Ammon's horn (tissue), 1 donor: ENCODE measurements around the gene ABCA2.

Source experiments
- DNase-seq: peaks from one replicate; pipeline ENCODE4 v3.0.0-alpha.2; 2016; ENCODE audit warnings: low spot score

ABCA2 gene

DNA sequence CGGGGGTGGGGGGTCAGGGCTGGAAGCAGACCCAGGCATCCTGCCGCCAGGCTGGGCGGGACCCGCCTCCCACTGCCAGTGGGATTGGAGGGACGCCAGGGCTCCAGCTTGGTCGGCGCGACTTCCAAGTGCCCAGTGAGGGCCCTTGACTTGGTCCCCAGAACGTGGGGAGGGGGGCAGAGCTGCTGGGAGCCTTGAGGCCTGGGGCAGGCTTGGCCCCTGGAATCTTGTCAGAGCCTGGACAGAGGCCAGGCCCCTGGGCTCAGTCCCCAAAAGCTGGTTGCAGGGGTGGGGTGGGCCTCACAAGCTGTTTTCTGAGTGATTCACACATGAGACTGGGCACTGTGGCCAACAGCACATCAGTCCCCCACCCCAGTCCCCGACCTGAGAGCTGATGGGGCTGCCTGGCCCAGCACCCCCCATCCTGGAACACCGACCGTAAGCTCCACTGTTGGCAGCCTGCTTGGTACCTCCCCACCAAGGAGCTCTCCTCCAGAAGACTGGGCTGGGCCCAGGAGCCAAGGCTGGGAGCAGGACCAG is 32.2 kb downstream of the ABCA2 start:
- DNase-seq = no peak

DNA sequence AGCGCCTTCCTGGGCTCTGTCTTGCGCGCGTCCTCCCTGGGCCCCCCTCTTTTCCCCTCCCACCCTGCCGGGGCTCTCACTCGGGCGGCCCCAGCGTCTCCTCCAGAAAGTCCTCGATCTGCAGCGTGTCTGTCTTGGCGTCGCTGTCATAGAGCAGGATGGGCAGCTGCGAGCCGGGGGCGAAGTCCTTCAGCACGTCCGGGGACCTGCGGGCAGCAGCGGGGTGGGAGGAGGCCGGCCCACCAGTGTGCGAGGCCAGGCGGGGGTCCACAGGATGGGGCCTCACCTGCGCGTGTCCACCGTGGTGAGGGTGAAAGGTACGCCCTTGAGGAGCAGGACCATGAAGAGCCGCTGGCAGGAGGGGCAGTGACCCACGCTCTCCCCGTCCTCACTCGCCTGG is 32.7 kb downstream of the ABCA2 start:
- no peak for DNase-seq

DNA sequence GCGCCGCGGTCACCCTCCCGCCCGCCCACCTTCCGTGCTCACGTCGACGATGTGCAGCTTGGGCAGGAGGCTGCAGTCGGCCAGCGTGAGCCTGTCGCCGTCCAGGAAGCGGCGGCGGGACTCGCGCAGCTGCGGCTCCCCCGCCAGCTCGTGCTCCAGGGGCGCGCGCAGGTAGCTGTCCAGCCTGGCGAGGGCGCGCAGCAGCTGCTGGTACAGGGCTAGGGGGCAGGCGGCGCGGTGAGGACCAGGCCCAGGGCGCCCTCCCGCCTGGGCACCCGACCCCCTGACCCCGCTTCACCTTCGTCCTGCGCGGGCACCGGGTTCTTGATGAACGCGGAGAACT is 33.2 kb downstream of the ABCA2 start:
- no peak for DNase-seq

DNA sequence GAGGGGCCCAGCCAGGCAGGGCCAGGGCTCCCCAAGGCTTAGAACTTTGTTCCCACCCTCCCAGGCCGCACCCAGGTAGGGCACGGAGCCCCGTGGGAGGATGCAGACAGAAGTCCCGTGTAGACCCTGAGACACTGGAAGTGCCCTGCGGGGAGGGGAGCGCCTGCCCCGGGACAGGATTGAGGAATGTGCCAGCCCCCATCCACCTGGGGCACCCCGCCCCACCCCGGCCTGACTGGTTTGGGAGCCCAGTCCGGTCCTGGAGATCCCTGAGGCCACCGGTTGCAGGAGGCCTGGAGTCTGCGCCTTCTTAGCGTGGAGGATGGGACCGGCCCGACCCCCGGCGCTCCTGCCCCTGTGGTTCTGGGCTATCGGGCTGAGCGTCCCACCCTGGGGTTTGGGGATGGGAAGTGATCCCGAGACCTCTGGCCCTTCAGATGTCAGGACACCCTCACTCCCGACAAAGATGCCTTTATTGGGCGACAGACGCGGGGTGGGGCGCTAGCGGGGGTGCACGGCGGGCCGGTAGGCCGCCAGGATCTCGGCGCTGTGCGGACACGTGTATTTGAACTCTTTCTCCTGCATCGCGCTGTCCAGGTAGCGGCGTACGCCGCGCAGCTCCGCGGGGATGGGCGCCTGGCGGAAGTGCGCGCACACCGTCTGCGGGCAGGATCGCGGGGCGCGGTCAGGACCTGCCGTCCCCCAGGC is 33.7 kb downstream of the ABCA2 start:
- DNase-seq = no peak

GRCh38 chr9:136992819-136993369 is 35.1 kb downstream of the ABCA2 start:
- no peak for DNase-seq

DNA sequence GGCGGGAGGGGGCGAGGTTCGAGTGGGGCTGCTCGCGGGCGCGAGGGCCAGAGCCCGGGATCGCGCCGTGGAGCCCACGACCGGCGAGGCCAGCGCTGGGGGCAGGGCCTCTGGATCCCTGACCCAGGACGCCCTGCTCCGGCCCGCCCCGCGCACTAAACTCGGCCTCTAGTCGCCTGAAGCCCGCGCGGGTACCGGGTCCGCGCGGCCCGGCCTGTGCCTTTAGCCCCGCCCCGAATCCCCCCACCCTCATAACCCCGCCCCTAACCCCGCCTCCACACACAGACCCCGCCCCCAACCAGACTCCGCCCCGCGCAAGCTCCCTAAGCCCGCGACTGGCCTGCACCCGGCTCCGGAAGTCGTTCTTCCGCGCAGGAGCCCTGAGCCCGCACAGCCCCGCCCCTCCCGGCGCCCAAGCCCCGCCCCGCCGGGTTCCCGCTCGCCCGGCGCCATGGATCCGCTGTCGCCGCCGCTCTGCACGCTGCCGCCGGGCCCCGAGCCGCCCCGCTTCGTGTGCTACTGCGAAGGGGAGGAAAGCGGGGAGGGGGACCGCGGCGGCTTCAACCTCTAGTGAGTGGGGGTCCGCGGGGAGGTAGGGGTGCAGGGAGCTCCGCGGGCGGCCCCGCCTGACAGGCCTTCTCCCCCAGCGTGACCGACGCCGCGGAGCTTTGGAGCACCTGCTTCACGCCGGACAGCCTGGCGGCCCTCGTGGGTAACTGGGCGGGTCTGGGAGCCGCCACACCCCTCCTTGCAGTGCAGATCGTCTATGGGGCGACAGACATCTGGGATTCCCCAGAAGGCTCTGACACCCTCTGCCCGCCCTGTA is 35.8 kb downstream of the ABCA2 start, which contains the start of gene PAXX:
TSS of gene PAXX (plus strand) at position 430 of the 826 bp plus-strand sequence. CDS start at position 452, 22 bp downstream.
- DNase-seq = peak; percentile 92

DNA sequence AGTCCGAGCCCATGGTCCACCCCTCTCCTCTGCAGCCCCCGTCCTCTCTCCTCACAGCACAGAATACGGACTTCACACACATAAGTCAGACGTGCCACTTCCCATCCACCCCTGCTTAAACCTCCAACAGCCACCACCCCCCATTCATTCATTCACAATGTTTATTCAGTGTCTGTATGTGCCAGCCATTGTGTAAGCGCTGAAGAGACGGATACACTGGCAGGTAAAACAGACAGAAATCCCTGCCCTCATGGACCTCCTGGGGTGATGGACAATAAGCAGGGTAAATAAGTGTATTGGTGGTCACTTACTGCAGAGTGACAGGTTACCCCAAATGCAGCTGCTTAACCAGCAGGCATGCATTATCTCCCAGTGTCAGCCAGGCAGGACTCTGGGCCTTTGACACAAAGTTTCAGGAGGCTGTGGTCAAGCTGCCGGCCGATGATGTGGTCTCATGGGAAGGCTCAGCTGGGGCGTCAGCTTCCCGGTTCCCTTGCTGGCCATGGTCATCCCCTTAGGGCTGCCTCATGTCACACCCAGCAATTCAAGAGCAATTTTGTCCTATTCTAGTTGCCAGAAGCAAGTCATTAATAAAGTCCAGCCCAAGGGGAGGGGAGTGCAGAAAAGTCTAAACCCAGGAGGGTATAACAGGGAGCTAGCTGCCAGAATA is 37.7 kb downstream of the ABCA2 start:
- no peak for DNase-seq

DNA sequence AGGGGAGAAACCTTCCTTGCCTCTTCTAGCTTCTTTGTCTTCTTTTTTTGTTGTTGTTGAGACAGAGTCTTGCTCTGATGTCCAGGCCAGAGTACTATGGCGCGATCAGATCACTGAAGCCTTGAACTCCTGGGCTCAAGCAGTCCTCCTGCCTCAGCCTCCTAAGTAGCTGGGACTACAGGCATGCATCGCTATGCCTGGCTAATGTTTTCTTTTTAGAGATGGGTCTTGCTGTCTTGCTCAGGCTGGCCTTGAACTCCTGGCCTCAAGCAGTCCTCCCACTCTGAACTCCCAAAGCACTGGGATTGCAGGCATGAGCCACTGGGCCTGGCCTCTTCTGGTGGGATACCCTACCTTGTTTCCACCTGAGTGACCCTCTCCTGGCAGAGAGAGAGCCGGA is 39.2 kb downstream of the ABCA2 start:
- no peak for DNase-seq

GRCh38 chr9:136985853-136986252 is 42.2 kb downstream of the ABCA2 start:
- DNase-seq = no peak

- DNase-seq = no peak
These were observed 42.9 kb downstream of the ABCA2 start for GRCh38 chr9:136985027-136985602.

DNA sequence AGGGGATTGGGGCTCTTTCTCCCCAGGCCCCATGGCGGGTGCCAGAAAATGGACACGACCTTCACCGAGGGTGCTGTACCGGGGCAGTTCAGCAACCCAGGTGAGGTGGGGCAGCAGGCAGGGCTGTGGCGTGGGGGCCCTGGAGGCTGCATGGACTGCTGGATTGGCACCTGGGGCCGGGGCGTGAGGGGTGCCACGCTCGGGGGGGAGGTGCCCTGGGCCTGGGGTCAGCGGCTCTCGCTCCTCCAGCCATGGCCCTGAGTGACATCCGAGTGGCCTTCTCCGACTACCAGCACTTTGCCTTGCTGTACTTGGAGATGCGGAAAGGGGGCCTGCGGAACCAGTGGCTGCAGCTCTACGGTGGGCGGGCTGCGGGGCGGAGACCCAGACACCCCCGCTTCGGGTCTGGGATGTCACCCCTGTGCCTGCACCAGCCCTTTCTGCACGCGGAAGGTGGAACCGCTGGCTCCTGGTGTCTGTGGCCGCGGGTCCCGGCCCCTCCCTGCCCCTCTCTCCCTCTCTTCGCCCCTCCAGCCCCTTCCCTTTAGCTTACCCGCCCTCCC is 43.5 kb downstream of the ABCA2 start:
- DNase-seq = no peak

- DNase-seq = no peak
These were observed 44.3 kb downstream of the ABCA2 start for GRCh38 chr9:136983656-136984314.

- DNase-seq = no peak
These were observed 44.9 kb downstream of the ABCA2 start for GRCh38 chr9:136983167-136983566.

DNA sequence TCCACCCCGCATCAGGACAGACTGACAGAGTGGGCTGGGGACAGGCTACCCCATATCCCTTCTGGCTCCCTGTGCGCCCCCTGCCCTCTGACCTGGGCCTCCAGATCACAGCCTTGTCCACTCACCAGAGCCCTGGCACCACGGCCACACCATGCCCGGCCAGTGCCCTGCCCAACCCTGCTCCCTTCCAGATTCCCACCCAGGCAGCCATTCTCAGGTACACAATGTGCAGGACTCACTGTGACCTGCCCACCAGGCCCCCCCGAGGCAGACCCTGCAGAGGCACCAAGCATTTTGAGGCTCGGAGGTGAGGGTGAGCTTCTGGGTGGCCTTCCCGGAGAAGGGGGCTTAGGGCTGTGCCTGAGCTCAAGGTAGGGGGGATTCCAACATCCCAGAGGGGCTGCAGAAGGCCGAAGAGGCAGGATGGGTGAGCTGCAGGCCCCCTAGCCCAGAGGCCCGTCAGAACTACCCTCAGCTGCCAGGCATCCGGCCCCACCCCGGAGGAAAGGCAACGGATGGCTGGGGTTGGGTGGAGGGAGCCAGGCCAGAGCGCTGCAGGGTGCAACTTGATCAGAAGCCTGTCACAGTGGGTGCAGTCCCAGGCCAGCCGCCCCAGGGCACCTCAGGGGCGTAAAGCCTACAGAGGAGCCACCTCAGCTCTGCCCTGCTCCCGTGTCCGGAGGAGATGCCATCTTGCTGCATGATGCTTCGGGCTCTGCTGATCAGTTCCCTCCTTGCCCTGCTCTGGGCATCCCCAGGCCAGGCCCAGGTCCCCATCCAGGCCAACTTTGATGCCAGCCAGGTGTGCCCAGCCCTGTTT is 45.6 kb downstream of the ABCA2 start, which contains the start of gene LCNL1:
TSS of gene LCNL1 (plus strand) at position 762 of the 820 bp plus-strand sequence. CDS start 594 bp downstream, outside the sequence.
- peak; percentile 75 for DNase-seq

DNA sequence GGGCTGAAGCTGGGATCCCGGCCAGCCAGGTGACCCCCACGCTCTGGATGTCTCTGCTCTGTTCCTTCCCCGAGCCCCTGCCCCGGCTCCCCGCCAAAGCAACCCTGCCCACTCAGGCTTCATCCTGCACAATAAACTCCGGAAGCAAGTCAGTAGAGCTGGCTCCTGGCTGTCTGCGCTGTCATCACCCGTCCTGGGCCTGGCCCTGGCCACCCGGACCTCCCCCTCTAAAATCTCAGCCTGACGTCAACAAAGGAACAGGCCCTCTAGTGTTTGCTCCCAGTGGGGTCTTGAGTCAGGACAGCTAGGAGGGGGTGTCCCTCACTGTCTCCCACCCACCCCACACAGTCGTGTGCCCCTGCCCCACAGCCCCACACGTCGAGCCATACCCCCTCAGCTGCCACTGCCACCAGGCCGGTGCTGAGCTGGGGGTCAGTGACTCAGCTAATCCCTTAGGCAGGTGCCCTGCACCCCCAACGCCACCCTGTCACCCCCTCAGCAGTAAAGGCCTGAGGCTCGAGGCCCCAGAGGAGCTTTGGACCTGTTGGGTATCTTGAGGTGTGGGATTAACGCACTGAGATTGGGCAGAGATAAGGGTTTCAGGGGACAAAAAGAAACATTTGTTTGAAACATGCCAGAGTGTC is 46.3 kb downstream of the ABCA2 start:
- DNase-seq = peak; percentile 74

GRCh38 chr9:136980669-136981478 is 47.2 kb downstream of the ABCA2 start:
- DNase-seq = no peak

DNA sequence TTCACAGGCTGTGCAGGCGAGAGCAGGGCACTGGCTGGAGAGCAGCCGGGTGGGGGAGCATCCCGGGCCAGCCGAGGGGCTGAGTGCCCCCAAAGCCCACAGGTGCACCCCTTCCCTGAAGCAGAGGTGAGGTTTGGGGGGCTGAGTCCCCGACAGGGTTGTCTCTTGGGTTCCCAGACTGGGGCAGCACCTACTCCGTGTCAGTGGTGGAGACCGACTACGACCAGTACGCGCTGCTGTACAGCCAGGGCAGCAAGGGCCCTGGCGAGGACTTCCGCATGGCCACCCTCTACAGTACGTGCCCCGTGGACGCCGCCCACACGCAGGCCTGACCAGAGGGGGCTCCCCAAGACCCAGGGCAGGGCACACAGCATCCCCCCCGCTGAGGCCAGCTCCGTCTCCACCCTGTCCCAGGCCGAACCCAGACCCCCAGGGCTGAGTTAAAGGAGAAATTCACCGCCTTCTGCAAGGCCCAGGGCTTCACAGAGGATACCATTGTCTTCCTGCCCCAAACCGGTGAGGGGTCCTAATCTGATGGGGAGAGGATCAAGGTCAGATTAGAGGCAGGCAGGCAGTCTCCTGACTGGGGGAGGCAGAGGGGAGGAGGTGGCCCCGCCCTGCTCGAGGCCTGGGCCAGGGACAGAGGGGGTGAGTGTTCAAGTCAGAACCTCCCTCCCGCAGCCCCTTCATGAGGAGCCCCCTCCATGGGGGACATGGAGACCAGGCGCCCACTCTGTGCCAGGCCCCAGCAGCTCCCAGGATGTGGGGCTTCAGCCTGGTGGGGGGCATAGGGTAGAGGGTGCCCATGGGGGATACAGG is 48.1 kb downstream of the ABCA2 start:
- DNase-seq = no peak
